Suprapubic skin (tissue), 3 donors: ENCODE results near the gene ITIH4.

Source experiments
- CTCF ChIP-seq, 2 donors: fragments of 200-600 bp in 1 of 2; fragments of 450-650 bp in 1 of 2; sonication (generic) in 1 of 2; IDR thresholded peaks; one replicate each; pipeline ENCODE4 v1.5.1; 2016 to 2019; ENCODE audit warnings: antibody characterized with exemption in 2 of 2, mild to moderate bottlenecking in 1 of 2, moderate library complexity in 1 of 2
- EP300 ChIP-seq: sonication (generic); formaldehyde crosslinking; IDR thresholded peaks from one replicate; pipeline ENCODE4 v1.6.1; 2017; ENCODE audit warnings: antibody characterized with exemption
- POLR2A ChIP-seq, 2 donors: fragments of 450-650 bp; IDR thresholded peaks; one replicate each; pipeline ENCODE4 v1.6.1; 2017; ENCODE audit warnings: antibody characterized with exemption in 2 of 2, mild to moderate bottlenecking in 2 of 2, moderate library complexity in 2 of 2

- no peak for TF ChIP-seq POLR2A (IDR thresholded peaks at IDR 0.05)
- no peak for TF ChIP-seq CTCF (IDR thresholded peaks at IDR 0.05)
- no peak for TF ChIP-seq EP300
These were observed 43.2 kb downstream of the ITIH4 start for GRCh38 chr3:52787246-52787645.
